ENCODE results near the gene TIGD4.
A peak's percentile ranks its signal among the peaks of the same experiment; 100 is the strongest.
"Not testable (repeated sequence)": the region's sequence is repeated elsewhere in the genome, so short reads cannot be mapped to it uniquely, and the experiment has no call there.

Gene TIGD4

GRCh38 chr4:152785639-152786615, 6.4 kb upstream of the TIGD4 start:
- no peak overlapping the region for H3K4me3 ChIP-seq (ENCODE audit: low read length)
- no peak for DNase-seq (ENCODE audit: low read depth, low spot score)

- DNase-seq (ENCODE audit: low read depth, low spot score): peak; percentile 36
Observed at GRCh38 chr4:152784490-152785350, 5.2 kb upstream of the TIGD4 start.

GRCh38 chr4:152780267-152780778, 793 bp upstream of the TIGD4 start:
- peak overlapping the region; percentile 88 for H3K4me3 ChIP-seq (ENCODE audit: low read length)
- DNase-seq (ENCODE audit: low read depth, low spot score): no peak

More at GRCh38 chr4:152784490-152785350, 5.2 kb upstream of the TIGD4 start:
- H3K4me3 ChIP-seq (ENCODE audit: low read length): no peak overlapping the region

- DNase-seq (ENCODE audit: low read depth, low spot score): no peak
- peak overlapping the region; percentile 88 for H3K4me3 ChIP-seq (ENCODE audit: low read length)
Observed at GRCh38 chr4:152778656-152779512, 646 bp downstream of the TIGD4 start.

- DNase-seq (ENCODE audit: low read depth, low spot score): no peak
- no peak overlapping the region for H3K4me3 ChIP-seq (ENCODE audit: low read length)
Observed at GRCh38 chr4:152777488-152777887, 2.0 kb downstream of the TIGD4 start.

- no peak overlapping the region for H3K4me3 ChIP-seq (ENCODE audit: low read length)
- DNase-seq (ENCODE audit: low read depth, low spot score): no peak
Observed at GRCh38 chr4:152776352-152776751, 3.2 kb downstream of the TIGD4 start.

GRCh38 chr4:152773953-152774352, 5.6 kb downstream of the TIGD4 start:
- H3K4me3 ChIP-seq (ENCODE audit: low read length): no peak overlapping the region
- DNase-seq (ENCODE audit: low read depth, low spot score): no peak

- no peak overlapping the region for H3K4me3 ChIP-seq (ENCODE audit: low read length)
- no peak for DNase-seq (ENCODE audit: low read depth, low spot score)
Observed at GRCh38 chr4:152773339-152773738, 6.2 kb downstream of the TIGD4 start.

GRCh38 chr4:152771741-152772533, 7.6 kb downstream of the TIGD4 start:
- no peak overlapping the region; the same call in 1 of the 2 replicates for H3K4me3 ChIP-seq (ENCODE audit: low read length)
- DNase-seq (ENCODE audit: low read depth, low spot score): peak; percentile 47

- H3K4me3 ChIP-seq (ENCODE audit: low read length): not testable (repeated sequence)
Observed at GRCh38 chr4:152765069-152765737, 14.3 kb downstream of the TIGD4 start.

GRCh38 chr4:152763796-152764195, 15.7 kb downstream of the TIGD4 start:
- no peak overlapping the region for H3K4me3 ChIP-seq (ENCODE audit: low read length)
- no peak for DNase-seq (ENCODE audit: low read depth, low spot score)

More at GRCh38 chr4:152765069-152765737, 14.3 kb downstream of the TIGD4 start:
- DNase-seq (ENCODE audit: low read depth, low spot score): not testable (repeated sequence)

- no peak overlapping the region for H3K4me3 ChIP-seq (ENCODE audit: low read length)
- no peak for DNase-seq (ENCODE audit: low read depth, low spot score)
Observed at GRCh38 chr4:152748619-152749018, 30.9 kb downstream of the TIGD4 start.

- DNase-seq (ENCODE audit: low read depth, low spot score): no peak
- H3K4me3 ChIP-seq (ENCODE audit: low read length): no peak overlapping the region
Observed at GRCh38 chr4:152747444-152747843, 32.1 kb downstream of the TIGD4 start.

- no peak overlapping the region for H3K4me3 ChIP-seq (ENCODE audit: low read length)
- DNase-seq (ENCODE audit: low read depth, low spot score): no peak
Observed at GRCh38 chr4:152738827-152739226, 40.7 kb downstream of the TIGD4 start.

- DNase-seq (ENCODE audit: low read depth, low spot score): no peak
- no peak overlapping the region for H3K4me3 ChIP-seq (ENCODE audit: low read length)
Observed at GRCh38 chr4:152735906-152736305, 43.6 kb downstream of the TIGD4 start.

GRCh38 chr4:152735396-152735859, 44.1 kb downstream of the TIGD4 start:
- no peak overlapping the region for H3K4me3 ChIP-seq (ENCODE audit: low read length)
- DNase-seq (ENCODE audit: low read depth, low spot score): peak; percentile 35

- H3K4me3 ChIP-seq (ENCODE audit: low read length): no peak overlapping the region
- DNase-seq (ENCODE audit: low read depth, low spot score): no peak
Observed at GRCh38 chr4:152734699-152735050, 44.9 kb downstream of the TIGD4 start.
